ENCODE data around the gene SRCIN1. TPM values are rescaled to one million over a fixed set of nuclear protein-coding genes. Genes with fewer than 3 reads are reported as not detected.
A peak's percentile ranks its signal among the peaks of the same experiment; 100 is the strongest.
"Not testable (repeated sequence)": the region's sequence is repeated elsewhere in the genome, so short reads cannot be mapped to it uniquely, and the experiment has no call there.

SRCIN1 gene
- total RNA-seq, 4 donors from 2014 or later = 0.44 to 5.4 (median 1.5) TPM

GRCh38 chr17:38499230-38499629 is 106.5 kb downstream of the SRCIN1 start:
- not testable (repeated sequence) for H3K27ac ChIP-seq; H3K27me3 ChIP-seq; H3K9me3 ChIP-seq; H3K4me1 ChIP-seq; DNase-seq (ENCODE audit: low spot score in 2 of 2); H3K4me3 ChIP-seq
- WGBS, 2 donors = 76 to 82% methylated on average over 10 of the region's 10 CpGs
- H3K36me3 ChIP-seq = peaks cover 0 to 96% (median 0%) of the 10 kb centered on the region in 3 donors

DNA sequence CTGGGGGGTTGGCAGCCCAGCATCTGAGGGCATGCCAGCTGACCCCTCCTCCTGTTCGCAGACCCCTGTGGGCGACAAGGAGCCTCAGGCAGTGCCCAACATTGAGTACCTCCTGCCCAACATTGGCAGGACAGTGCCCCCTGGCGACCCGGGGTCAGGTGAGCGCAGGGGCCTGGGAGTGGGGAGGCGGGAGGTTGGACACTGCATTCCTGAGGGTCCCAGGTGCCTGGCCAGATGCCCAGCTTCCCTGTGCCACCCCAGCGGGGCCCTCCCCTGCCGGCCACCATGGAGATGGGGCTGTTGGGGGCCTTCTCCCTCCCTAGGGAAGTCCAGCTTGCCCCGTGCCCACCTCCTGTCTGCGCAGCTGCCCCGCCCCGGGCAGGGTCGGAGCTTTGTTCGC is 107.4 kb downstream of the SRCIN1 start:
- DNase-seq (ENCODE audit: low spot score in 2 of 2) = no peak
- Histone ChIP-seq H3K27me3 (no peaks in the 10 kb centered on the region), H3K4me3 (no peak overlapping the region), H3K36me3 (peaks cover 0 to 96% (median 0%) of the 10 kb centered on the region in 3 donors), H3K27ac (no peak overlapping the region), H3K4me1 (no peaks in the 10 kb centered on the region), H3K9me3 (no peaks in the 10 kb centered on the region)
- 84 to 90% methylated on average over 14 of the region's 14 CpGs for WGBS, 2 donors
- no peak for TF ChIP-seq POLR2A (IDR thresholded peaks at IDR 0.05)
- TF ChIP-seq EP300 (IDR thresholded peaks at IDR 0.05) = no peak
- no peak for TF ChIP-seq CTCF (IDR thresholded peaks at IDR 0.05)

DNA sequence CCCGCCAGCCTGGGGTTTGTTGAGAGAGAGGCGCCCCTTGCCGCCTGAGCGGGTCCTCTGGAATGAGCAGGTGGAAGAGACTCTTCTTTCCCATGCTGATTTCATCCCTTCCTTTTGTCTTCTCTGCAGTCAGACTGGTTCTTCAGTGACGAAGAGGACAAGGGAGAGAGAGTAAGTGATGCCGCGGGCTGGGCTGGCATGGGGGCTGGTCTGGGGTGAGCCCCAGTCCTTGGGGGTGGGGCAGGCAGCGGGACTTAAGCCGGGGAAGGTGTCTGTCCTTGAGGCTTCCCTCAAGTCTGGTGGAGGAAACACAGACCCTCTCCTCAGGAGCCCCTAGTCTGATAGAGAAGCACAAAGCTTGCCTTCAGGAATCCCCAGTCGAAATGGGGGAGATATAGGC is 108.1 kb downstream of the SRCIN1 start:
- H3K4me3 ChIP-seq; H3K4me1 ChIP-seq; H3K27ac ChIP-seq; H3K27me3 ChIP-seq; H3K9me3 ChIP-seq; DNase-seq (ENCODE audit: low spot score in 2 of 2): not testable (repeated sequence)
- 90% methylated on average over 10 of the region's 10 CpGs for WGBS, 2 donors
- peaks cover 0 to 96% (median 0%) of the 10 kb centered on the region in 3 donors for H3K36me3 ChIP-seq

DNA sequence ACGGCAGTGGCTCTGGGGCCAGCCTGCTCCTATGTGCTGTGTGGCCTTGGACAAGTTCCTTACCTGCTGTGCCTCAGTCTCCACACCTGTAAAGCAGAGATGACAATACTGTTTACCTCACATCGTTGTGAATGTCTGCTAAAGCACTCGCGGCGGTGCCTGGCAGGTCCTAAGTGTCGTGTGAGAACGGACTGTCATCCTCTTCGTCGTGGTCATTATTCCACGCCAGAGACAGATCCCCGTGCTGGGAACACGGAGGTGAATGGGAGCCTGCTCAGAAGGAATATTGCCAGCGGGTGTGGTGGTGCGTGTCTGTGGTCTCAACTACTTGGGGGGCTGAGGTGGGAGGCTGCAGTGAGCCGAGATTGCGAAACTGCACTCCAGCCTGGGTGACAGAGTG is 111.6 kb downstream of the SRCIN1 start:
- peaks cover 0 to 92% (median 0%) of the 10 kb centered on the region in 3 donors for H3K36me3 ChIP-seq
- not testable (repeated sequence) for H3K27ac ChIP-seq; DNase-seq (ENCODE audit: low spot score in 2 of 2); H3K27me3 ChIP-seq; H3K4me3 ChIP-seq; H3K4me1 ChIP-seq; H3K9me3 ChIP-seq
- 90 to 92% methylated on average over 16 of the region's 16 CpGs for WGBS, 2 donors

DNA sequence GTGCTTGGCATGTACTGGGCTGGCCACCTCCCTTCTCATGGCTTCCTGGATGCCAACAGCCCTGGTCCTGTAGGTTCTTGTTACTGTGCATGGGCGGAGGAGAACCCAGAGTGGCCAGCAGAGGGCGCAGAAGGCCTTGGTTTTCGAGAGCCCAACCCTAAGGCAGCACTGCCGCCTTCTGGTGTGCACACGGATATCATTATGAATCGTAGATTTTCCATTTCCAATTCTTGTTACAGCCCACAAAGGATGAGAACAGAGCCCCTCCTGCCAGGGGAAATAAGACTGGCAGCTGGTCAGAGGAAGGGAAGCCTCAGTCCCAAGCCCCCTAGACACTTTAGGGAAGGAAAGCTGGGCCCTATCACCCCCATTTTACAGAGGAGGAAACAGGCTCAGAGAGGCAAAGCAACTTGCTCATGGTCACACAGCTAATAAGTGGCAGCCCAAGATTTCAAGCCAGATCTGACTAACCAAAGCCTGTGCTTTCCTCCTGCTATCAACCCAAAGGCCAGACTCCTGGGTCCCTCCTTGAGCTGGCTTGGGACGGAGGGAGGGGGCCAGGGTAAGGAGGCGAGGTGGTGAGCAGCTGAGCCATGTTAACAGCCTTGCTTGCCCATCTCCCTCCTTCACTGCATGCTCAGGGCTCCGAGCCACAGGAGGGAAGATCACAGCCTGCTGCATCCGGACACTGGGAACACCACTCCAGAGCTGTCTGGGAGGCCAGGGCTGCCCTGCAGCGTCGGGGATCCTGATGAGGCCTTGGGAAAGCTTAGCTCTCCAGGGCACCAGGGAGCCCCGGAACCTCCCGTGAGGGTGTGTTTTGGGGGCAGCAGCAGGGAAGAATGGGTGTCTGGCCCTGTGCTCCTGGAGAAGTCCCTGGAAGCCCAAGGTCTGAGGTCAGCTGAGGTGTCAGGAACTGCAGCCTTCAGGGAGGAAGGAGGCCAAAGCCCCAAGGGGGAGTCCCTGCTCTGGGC is 113.4 kb downstream of the SRCIN1 start:
- H3K4me3 ChIP-seq, H3K4me1 ChIP-seq, H3K9me3 ChIP-seq, H3K27me3 ChIP-seq, H3K27ac ChIP-seq: not testable (repeated sequence)
- H3K36me3 ChIP-seq = peaks cover 0 to 79% (median 0%) of the 10 kb centered on the region in 3 donors
- WGBS, 2 donors = 43 to 54% methylated on average over 9 to 14 of the region's 14 CpGs
- DNase-seq (ENCODE audit: low spot score in 2 of 2) = peak; percentile 88 to 93
- peak in 4 of 5 experiments; percentile 38 to 86 (median 63) for TF ChIP-seq CTCF (IDR thresholded peaks at IDR 0.05)

GRCh38 chr17:38491346-38492066 is 114.2 kb downstream of the SRCIN1 start:
- not testable (repeated sequence) for H3K9me3 ChIP-seq; H3K27me3 ChIP-seq; H3K4me1 ChIP-seq; DNase-seq (ENCODE audit: low spot score in 2 of 2); H3K4me3 ChIP-seq
- 77 to 87% methylated on average over 19 of the region's 19 CpGs for WGBS, 2 donors
- peaks cover 0 to 71% (median 0%) of the 10 kb centered on the region in 3 donors for H3K36me3 ChIP-seq
- peak in 1 of 5 experiments; percentile 48 for TF ChIP-seq CTCF (IDR thresholded peaks at IDR 0.05)
- H3K27ac ChIP-seq = peak overlapping the region in 1 of 4 donors; percentile 46

DNA sequence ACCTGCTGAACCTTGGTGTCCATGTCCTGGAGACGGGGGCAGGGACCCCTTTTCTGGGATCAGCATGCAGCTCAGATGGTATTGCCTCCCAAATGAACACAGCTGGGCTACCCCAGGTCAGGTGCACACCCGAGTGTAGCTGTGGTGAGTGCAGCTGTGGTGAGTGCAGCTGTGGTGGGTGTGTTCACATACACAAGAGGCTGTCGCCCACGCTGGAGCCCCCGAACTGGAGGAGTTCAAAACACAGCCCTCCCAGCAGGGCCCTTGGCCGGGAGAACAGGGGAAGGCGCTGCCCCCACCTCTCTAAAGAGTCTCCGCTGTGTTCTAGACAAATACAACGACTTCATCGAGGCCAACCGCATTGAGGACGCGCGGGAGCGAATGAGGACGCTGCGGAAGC is 116.0 kb downstream of the SRCIN1 start:
- H3K4me3 ChIP-seq; DNase-seq (ENCODE audit: low spot score in 2 of 2); H3K9me3 ChIP-seq; H3K27me3 ChIP-seq: not testable (repeated sequence)
- peaks cover 0 to 17% (median 2%) of the 10 kb centered on the region in 4 donors for H3K4me1 ChIP-seq
- WGBS, 2 donors = 71 to 84% methylated on average over 13 to 17 of the region's 17 CpGs
- peak overlapping the region in 1 of 4 donors; percentile 37 for H3K27ac ChIP-seq
- H3K36me3 ChIP-seq = peaks cover 0 to 55% (median 0%) of the 10 kb centered on the region in 3 donors
